HepG2 (cell line): Measurements from ENCODE around the gene HMGCS2. TPM values are rescaled to one million over a fixed set of nuclear protein-coding genes. Genes with fewer than 3 reads are reported as not detected.
A peak's percentile ranks its signal among the peaks of the same experiment; 100 is the strongest.

Experiments used
- CERS6 ChIP-seq: sonication (generic); formaldehyde crosslinking; IDR thresholded peaks from 2 replicates; pipeline ENCODE4 v1.5.0; 2020; ENCODE audit warnings: missing genetic modification reagents
- GATA4 ChIP-seq: sonication (generic); IDR thresholded peaks from 2 replicates; pipeline ENCODE4 v1.6.1; 2016; ENCODE audit warnings: antibody characterized with exemption, low read depth, borderline replicate concordance
- HDAC2 ChIP-seq: sonication (generic); formaldehyde crosslinking; IDR thresholded peaks from 2 replicates; pipeline ENCODE4 v1.4.0; 2020; ENCODE audit warnings: missing genetic modification reagents
- HMGXB3 ChIP-seq: sonication (generic); formaldehyde crosslinking; IDR thresholded peaks from 2 replicates; pipeline ENCODE4 v1.4.0; 2020; ENCODE audit warnings: missing genetic modification reagents, borderline replicate concordance
- MAZ ChIP-seq, 2 experiments: sonication (generic) in 1 of 2; formaldehyde crosslinking in 1 of 2; IDR thresholded peaks; 2 replicates each; pipeline versions ENCODE4 v1.5.0 to v1.6.1; 2012 to 2020; ENCODE audit warnings: low read depth in 2 of 2, mild to moderate bottlenecking in 2 of 2, borderline replicate concordance in 1 of 2, improper control_type of control experiment in 1 of 2, low read length in 1 of 2, missing genetic modification reagents in 1 of 2, moderate library complexity in 1 of 2
- MIXL1 ChIP-seq: IDR thresholded peaks from 2 replicates; pipeline ENCODE4 v1.6.1; 2016
- MTA1 ChIP-seq: sonication (generic); formaldehyde crosslinking; IDR thresholded peaks from 2 replicates; pipeline ENCODE4 v1.4.0; 2020; ENCODE audit warnings: missing genetic modification reagents, mild to moderate bottlenecking, borderline replicate concordance
- NR2F6 ChIP-seq, 2 experiments: IDR thresholded peaks; 2 replicates each; pipeline ENCODE4 v1.6.1; 2016; ENCODE audit warnings: antibody characterized with exemption in 1 of 2, mild to moderate bottlenecking in 1 of 2
- SNAPC4 ChIP-seq: sonication (generic); formaldehyde crosslinking; IDR thresholded peaks from 2 replicates; pipeline ENCODE4 v1.4.0; 2020; ENCODE audit warnings: mild to moderate bottlenecking, missing genetic modification reagents
- SP4 ChIP-seq: sonication (generic); formaldehyde crosslinking; IDR thresholded peaks from 2 replicates; pipeline ENCODE4 v1.8.1; 2023; ENCODE audit warnings: mild to moderate bottlenecking, missing genetic modification reagents
- SPEN ChIP-seq: sonication (generic); formaldehyde crosslinking; IDR thresholded peaks from 2 replicates; pipeline ENCODE4 v1.5.1; 2020; ENCODE audit warnings: low read depth, mild to moderate bottlenecking, missing genetic modification reagents
- TAF15 ChIP-seq: fragments of 200-400 bp; formaldehyde crosslinking; IDR thresholded peaks from one replicate; pipeline ENCODE4 v1.6.1; 2018; ENCODE audit warnings: mild to moderate bottlenecking, low read depth, low read length; ENCODE audit not compliant: poor library complexity, severe bottlenecking
- ZFP1 ChIP-seq: IDR thresholded peaks from 2 replicates; pipeline ENCODE4 v1.6.1; 2016
- ZNF264 ChIP-seq: sonication (generic); formaldehyde crosslinking; IDR thresholded peaks from 2 replicates; pipeline ENCODE4 v1.4.0; 2020; ENCODE audit warnings: missing genetic modification reagents
- ZNF335 ChIP-seq: sonication (generic); formaldehyde crosslinking; IDR thresholded peaks from 2 replicates; pipeline ENCODE4 v1.4.0; 2020; ENCODE audit warnings: missing genetic modification reagents
- ZNF512B ChIP-seq: sonication (generic); formaldehyde crosslinking; IDR thresholded peaks from 2 replicates; pipeline ENCODE4 v1.5.1; 2020; ENCODE audit warnings: missing genetic modification reagents, mild to moderate bottlenecking, borderline replicate concordance
- ZNF816 ChIP-seq: sonication (generic); formaldehyde crosslinking; IDR thresholded peaks from 2 replicates; pipeline ENCODE4 v1.8.0; 2022; ENCODE audit warnings: missing genetic modification reagents, mild to moderate bottlenecking, borderline replicate concordance
- polyA plus RNA-seq, 8 experiments: library from polyadenylated mRNA; depleted of rRNA in 3 of 8; stranded (reverse) in 7 of 8; unstranded in 1 of 8; fragments of >200 nt; fragmentation: Illumina TruSeq in 4 of 8; extraction: Trizol in 4 of 8; gene quantifications; 2 replicates each; pipeline versions ENCODE4 v1.2.1 to v1.2.3, GENCODE V29; 2011 to 2016; ENCODE audit warnings: low read depth in 4 of 8, missing spikeins in 1 of 8, mixed read lengths in 1 of 8; ENCODE audit not compliant: insufficient read depth in 1 of 8
- total RNA-seq, 5 experiments: library from RNA; depleted of rRNA; stranded (reverse); fragments of >200 nt; fragmentation: Illumina TruSeq; extraction: Trizol; gene quantifications; 2 replicates each; pipeline ENCODE4 v1.2.3, GENCODE V29; 2016; ENCODE audit warnings: low read depth in 1 of 5

The HMGCS2 gene
- total and polyA plus RNA-seq, 2 of the 13 experiments (the other 11 are each of a cell fraction or from before 2014, with no cell fraction given) = 0.44 to 1.5 TPM

GRCh38 chr1:119721896-119722295, 46.8 kb downstream of the HMGCS2 start (continued):
- TF ChIP-seq HMGXB3 (CRISPR knock-in tag) (no peak), ZNF512B (CRISPR knock-in tag) (no peak), MTA1 (no peak), SP4 (CRISPR knock-in tag) (no peak), ZNF264 (CRISPR knock-in tag) (no peak), ZNF816 (no peak), CERS6 (CRISPR knock-in tag) (no peak), MAZ (IDR thresholded peaks at IDR 0.05; ENCODE audit: borderline replicate concordance, low read depth, low read length) (no peak), MAZ (CRISPR knock-in tag; IDR thresholded peaks at IDR 0.05; ENCODE audit: low read depth) (no peak), ZFP1 (CRISPR knock-in tag) (no peak), SNAPC4 (CRISPR knock-in tag) (no peak), TAF15 (no peak), MIXL1 (peak; percentile 90), NR2F6 (IDR thresholded peaks at IDR 0.05) (peak; percentile 65), NR2F6 (CRISPR knock-in tag; IDR thresholded peaks at IDR 0.05) (no peak), GATA4 (no peak), ZNF335 (CRISPR knock-in tag) (no peak), HDAC2 (no peak), SPEN (CRISPR knock-in tag) (no peak)
